SK-N-SH treated with all-trans-retinoic acid at 6 μM for 48 hours (cell line): Measurements from ENCODE around the gene RPL27A.

Experiments
- ATAC-seq: fragments of 200-7000 bp; cut with Tn5 transposase; 3 replicates; pipeline ENCODE4 v1.9.1; 2020; ENCODE audit warnings: mild to moderate bottlenecking, moderate library complexity
- ARNTL ChIP-seq: fragments of 450-650 bp; formaldehyde crosslinking; IDR thresholded peaks from 2 replicates; pipeline ENCODE4 v1.5.0; 2020; ENCODE audit warnings: low read depth, mild to moderate bottlenecking, moderate library complexity, borderline replicate concordance
- BACH2 ChIP-seq: fragments of 250-450 bp; sonication (Bioruptor Pico); IDR thresholded peaks from 2 replicates; pipeline ENCODE4 v1.9.0; 2021; ENCODE audit warnings: mild to moderate bottlenecking, borderline replicate concordance
- CSDC2 ChIP-seq: fragments of 250-450 bp; sonication (Bioruptor Pico); IDR thresholded peaks from 2 replicates; pipeline ENCODE4 v1.5.0; 2020; ENCODE audit warnings: mild to moderate bottlenecking, moderate library complexity
- ESRRG ChIP-seq: fragments of 250-450 bp; sonication (Bioruptor Pico); IDR thresholded peaks from 2 replicates; pipeline ENCODE4 v1.6.1; 2021; ENCODE audit warnings: mild to moderate bottlenecking
- GLIS3 ChIP-seq: fragments of 250-450 bp; sonication (Bioruptor Pico); IDR thresholded peaks from 2 replicates; pipeline ENCODE4 v1.5.0; 2020; ENCODE audit warnings: mild to moderate bottlenecking, moderate library complexity
- OSR1 ChIP-seq: fragments of 250-450 bp; sonication (Bioruptor Pico); IDR thresholded peaks from 2 replicates; pipeline ENCODE4 v1.8.0; 2022; ENCODE audit warnings: moderate library complexity, mild to moderate bottlenecking, inconsistent platforms
- POU6F1 ChIP-seq: fragments of 250-450 bp; sonication (Bioruptor Pico); IDR thresholded peaks from 2 replicates; pipeline ENCODE4 v1.8.0; 2021; ENCODE audit warnings: low read depth, mild to moderate bottlenecking, moderate library complexity, borderline replicate concordance
- PPARA ChIP-seq: fragments of 250-450 bp; sonication (Bioruptor Pico); IDR thresholded peaks from 2 replicates; pipeline ENCODE4 v1.5.0; 2020; ENCODE audit warnings: mild to moderate bottlenecking, borderline replicate concordance
- RARB ChIP-seq: fragments of 250-450 bp; sonication (Bioruptor Pico); IDR thresholded peaks from 2 replicates; pipeline ENCODE4 v1.8.0; 2021; ENCODE audit warnings: mild to moderate bottlenecking, moderate library complexity
- SNAI2 ChIP-seq: fragments of 250-450 bp; sonication (Bioruptor Pico); IDR thresholded peaks from 2 replicates; pipeline ENCODE4 v1.5.0; 2020; ENCODE audit warnings: mild to moderate bottlenecking, moderate library complexity
- TOX ChIP-seq: fragments of 250-450 bp; sonication (Bioruptor Pico); IDR thresholded peaks from 2 replicates; pipeline ENCODE4 v1.8.0; 2021; ENCODE audit warnings: mild to moderate bottlenecking, moderate library complexity, borderline replicate concordance
- TSHZ2 ChIP-seq: fragments of 250-450 bp; sonication (Bioruptor Pico); IDR thresholded peaks from 2 replicates; pipeline ENCODE4 v1.5.0; 2020; ENCODE audit warnings: mild to moderate bottlenecking, moderate library complexity
- ZC3H10 ChIP-seq: fragments of 250-450 bp; sonication (Bioruptor Pico); IDR thresholded peaks from 2 replicates; pipeline ENCODE4 v1.5.1; 2021; ENCODE audit warnings: mild to moderate bottlenecking, moderate library complexity
- ZFP3 ChIP-seq: fragments of 250-450 bp; sonication (Bioruptor Pico); IDR thresholded peaks from 2 replicates; pipeline ENCODE4 v1.5.0; 2020; ENCODE audit warnings: mild to moderate bottlenecking, moderate library complexity
- ZFP30 ChIP-seq: fragments of 450-650 bp; formaldehyde crosslinking; IDR thresholded peaks from 2 replicates; pipeline ENCODE4 v1.5.0; 2022; ENCODE audit warnings: mild to moderate bottlenecking, moderate library complexity
- ZNF565 ChIP-seq: fragments of 450-650 bp; formaldehyde crosslinking; conservative IDR thresholded peaks from 2 replicates; pipeline ENCODE4 v1.5.0; 2020; ENCODE audit warnings: low read depth, mild to moderate bottlenecking, moderate library complexity
- ZNF70 ChIP-seq: fragments of 450-650 bp; formaldehyde crosslinking; IDR thresholded peaks from 2 replicates; pipeline ENCODE4 v1.5.0; 2020; ENCODE audit warnings: mild to moderate bottlenecking, moderate library complexity
- ZNF8 ChIP-seq: fragments of 450-650 bp; formaldehyde crosslinking; IDR thresholded peaks from 2 replicates; pipeline ENCODE4 v1.5.0; 2020; ENCODE audit warnings: mild to moderate bottlenecking, moderate library complexity
- TF ChIP-seq, protein P1 (sequence below): fragments of 250-450 bp; sonication (Bioruptor Pico); IDR thresholded peaks from 2 replicates; pipeline ENCODE4 v1.8.0; 2020; ENCODE audit warnings: mild to moderate bottlenecking, moderate library complexity, borderline replicate concordance
- TF ChIP-seq, protein P2 (sequence below): fragments of 250-450 bp; sonication (Bioruptor Pico); IDR thresholded peaks from 2 replicates; pipeline ENCODE4 v1.5.1; 2021; ENCODE audit warnings: mild to moderate bottlenecking, moderate library complexity

The RPL27A gene

DNA sequence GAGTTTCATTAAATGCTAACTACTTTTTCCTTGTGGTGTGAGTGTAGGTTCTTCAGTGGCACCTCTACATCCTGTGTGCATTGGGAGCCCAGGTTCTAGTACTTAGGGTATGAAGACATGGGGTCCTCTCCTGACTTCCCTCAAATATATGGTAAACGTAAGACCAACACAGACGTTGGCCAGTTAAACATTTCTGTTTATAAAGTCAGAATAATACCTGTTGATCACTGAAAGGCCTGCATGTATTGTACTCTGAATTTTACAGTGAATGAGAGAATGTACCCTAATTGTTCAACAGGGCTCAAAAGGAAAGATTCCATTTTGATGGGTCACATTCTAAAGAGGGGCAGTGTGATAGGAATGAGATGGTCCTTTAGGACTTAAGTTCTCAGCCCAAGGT is 3.2 kb downstream of the RPL27A start:
- no peak for ATAC-seq
- TF ChIP-seq RARB (CRISPR knock-in tag), result no peak
- TF ChIP-seq ZNF70 (CRISPR knock-in tag), result no peak
- no peak for TF ChIP-seq ARNTL (CRISPR knock-in tag)
- no peak for TF ChIP-seq ZC3H10 (CRISPR knock-in tag)
- TF ChIP-seq BACH2, result no peak
- no peak for TF ChIP-seq GLIS3 (CRISPR knock-in tag)
- no peak for TF ChIP-seq ZNF8 (CRISPR knock-in tag)
- no peak for TF ChIP-seq ZNF565
- TF ChIP-seq, protein P1, sequence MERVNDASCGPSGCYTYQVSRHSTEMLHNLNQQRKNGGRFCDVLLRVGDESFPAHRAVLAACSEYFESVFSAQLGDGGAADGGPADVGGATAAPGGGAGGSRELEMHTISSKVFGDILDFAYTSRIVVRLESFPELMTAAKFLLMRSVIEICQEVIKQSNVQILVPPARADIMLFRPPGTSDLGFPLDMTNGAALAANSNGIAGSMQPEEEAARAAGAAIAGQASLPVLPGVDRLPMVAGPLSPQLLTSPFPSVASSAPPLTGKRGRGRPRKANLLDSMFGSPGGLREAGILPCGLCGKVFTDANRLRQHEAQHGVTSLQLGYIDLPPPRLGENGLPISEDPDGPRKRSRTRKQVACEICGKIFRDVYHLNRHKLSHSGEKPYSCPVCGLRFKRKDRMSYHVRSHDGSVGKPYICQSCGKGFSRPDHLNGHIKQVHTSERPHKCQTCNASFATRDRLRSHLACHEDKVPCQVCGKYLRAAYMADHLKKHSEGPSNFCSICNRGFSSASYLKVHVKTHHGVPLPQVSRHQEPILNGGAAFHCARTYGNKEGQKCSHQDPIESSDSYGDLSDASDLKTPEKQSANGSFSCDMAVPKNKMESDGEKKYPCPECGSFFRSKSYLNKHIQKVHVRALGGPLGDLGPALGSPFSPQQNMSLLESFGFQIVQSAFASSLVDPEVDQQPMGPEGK, result no peak
- TF ChIP-seq POU6F1 (CRISPR knock-in tag), result no peak
- no peak for TF ChIP-seq SNAI2 (CRISPR knock-in tag)
- TF ChIP-seq ZFP30 (CRISPR knock-in tag), result no peak
- TF ChIP-seq OSR1 (CRISPR knock-in tag), result no peak
- no peak for TF ChIP-seq ZFP3 (CRISPR knock-in tag)
- TF ChIP-seq, protein P2, sequence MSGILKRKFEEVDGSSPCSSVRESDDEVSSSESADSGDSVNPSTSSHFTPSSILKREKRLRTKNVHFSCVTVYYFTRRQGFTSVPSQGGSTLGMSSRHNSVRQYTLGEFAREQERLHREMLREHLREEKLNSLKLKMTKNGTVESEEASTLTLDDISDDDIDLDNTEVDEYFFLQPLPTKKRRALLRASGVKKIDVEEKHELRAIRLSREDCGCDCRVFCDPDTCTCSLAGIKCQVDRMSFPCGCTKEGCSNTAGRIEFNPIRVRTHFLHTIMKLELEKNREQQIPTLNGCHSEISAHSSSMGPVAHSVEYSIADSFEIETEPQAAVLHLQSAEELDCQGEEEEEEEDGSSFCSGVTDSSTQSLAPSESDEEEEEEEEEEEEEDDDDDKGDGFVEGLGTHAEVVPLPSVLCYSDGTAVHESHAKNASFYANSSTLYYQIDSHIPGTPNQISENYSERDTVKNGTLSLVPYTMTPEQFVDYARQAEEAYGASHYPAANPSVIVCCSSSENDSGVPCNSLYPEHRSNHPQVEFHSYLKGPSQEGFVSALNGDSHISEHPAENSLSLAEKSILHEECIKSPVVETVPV, result no peak
- no peak for TF ChIP-seq PPARA (CRISPR knock-in tag)
- TF ChIP-seq TOX (CRISPR knock-in tag), result no peak
- no peak for TF ChIP-seq ESRRG (CRISPR knock-in tag)

GRCh38 chr11:8686325-8686724 is 3.7 kb downstream of the RPL27A start:
- TF ChIP-seq ZFP3 (CRISPR knock-in tag) (no peak), ZFP30 (CRISPR knock-in tag) (no peak), TSHZ2 (CRISPR knock-in tag) (no peak), CSDC2 (CRISPR knock-in tag) (no peak), BACH2 (no peak), RARB (CRISPR knock-in tag) (no peak), PPARA (CRISPR knock-in tag) (no peak), TOX (CRISPR knock-in tag) (no peak)
- TF ChIP-seq, protein P1, result no peak
- ATAC-seq, result no peak
